Islet precursor cell (in vitro differentiated cells): ENCODE results near the gene ZNF440.
"Not testable (repeated sequence)": the region's sequence is repeated elsewhere in the genome, so short reads cannot be mapped to it uniquely, and the experiment has no call there.

Experiments
- DNase-seq: peaks from one replicate; pipeline ENCODE4 v3.0.0-alpha.2; 2018

ZNF440 gene

DNA sequence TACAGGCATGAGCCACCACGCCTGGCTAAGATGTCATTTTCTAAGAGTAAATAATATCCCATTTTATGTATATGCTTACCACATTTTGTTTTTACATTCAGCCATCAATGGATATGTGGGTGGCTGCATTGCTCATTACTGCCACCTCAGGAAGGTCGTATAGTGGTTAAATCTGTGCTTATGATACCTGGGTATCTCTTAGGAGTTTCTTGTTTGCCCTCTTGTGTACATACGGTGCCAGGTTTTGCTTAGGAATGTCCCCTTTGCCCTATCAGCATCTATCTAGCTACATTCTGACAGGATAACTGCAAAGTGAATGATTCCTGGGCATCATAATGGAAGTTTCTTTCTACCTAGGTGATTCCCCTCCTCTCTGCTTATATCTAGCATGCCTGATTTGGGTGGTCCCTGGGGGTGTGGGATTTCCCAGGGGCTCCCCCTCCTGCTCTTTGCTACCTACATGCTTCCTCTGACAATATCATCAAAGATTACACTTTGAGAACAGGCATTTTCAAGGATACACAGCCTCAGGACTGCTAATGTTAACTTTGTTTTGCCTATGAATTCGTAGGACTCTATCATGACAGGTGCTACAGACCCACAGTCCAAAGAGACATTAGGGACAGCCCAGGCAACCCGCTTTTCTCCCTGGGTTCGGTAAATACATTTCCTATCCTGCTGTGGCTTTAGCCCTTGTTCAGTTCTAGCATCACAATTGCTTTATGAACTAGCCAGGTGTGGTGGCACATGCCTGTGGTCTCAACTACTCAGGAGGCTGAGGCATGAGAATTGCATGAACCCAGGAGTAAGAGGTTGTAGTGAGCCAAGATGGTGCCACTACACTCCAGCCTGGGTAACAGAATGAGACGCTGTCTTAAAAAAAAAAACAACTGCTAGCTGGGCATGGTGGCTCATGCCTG is 15.1 kb downstream of the ZNF440 start:
- not testable (repeated sequence) for DNase-seq

DNA sequence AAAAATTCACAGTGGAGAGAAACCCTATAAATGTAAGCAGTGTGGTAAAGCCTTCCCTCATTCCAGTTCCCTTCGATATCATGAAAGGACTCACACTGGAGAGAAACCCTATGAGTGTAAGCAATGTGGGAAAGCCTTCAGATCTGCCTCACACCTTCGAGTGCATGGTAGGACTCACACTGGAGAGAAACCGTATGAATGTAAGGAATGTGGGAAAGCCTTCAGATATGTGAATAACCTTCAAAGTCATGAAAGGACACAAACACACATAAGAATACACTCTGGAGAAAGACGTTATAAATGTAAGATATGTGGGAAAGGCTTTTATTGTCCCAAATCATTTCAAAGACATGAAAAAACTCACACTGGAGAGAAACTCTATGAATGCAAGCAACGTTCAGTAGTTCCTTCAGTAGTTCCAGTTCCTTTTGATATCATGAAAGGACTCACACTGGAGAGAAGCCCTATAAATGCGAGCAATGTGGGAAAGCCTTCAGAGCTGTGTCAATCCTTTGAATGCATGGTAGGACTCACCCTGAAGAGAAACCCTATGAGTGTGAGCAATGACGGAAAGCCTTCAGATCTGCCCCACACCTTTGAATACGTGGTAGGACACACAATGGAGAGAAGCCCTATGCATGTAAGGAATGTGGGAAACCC is 18.3 kb downstream of the ZNF440 start:
- DNase-seq: no peak

- DNase-seq: no peak
Observed at GRCh38 chr19:11833541-11833940, 19.5 kb downstream of the ZNF440 start.

- DNase-seq: not testable (repeated sequence)
Observed at GRCh38 chr19:11835626-11836066, 21.6 kb downstream of the ZNF440 start.

- DNase-seq: no peak
Observed at GRCh38 chr19:11843722-11844121, 29.6 kb downstream of the ZNF440 start.

GRCh38 chr19:11847615-11848014 is 33.5 kb downstream of the ZNF440 start:
- DNase-seq: not testable (repeated sequence)

- no peak for DNase-seq
Observed at GRCh38 chr19:11848200-11848593, 34.1 kb downstream of the ZNF440 start.

DNA sequence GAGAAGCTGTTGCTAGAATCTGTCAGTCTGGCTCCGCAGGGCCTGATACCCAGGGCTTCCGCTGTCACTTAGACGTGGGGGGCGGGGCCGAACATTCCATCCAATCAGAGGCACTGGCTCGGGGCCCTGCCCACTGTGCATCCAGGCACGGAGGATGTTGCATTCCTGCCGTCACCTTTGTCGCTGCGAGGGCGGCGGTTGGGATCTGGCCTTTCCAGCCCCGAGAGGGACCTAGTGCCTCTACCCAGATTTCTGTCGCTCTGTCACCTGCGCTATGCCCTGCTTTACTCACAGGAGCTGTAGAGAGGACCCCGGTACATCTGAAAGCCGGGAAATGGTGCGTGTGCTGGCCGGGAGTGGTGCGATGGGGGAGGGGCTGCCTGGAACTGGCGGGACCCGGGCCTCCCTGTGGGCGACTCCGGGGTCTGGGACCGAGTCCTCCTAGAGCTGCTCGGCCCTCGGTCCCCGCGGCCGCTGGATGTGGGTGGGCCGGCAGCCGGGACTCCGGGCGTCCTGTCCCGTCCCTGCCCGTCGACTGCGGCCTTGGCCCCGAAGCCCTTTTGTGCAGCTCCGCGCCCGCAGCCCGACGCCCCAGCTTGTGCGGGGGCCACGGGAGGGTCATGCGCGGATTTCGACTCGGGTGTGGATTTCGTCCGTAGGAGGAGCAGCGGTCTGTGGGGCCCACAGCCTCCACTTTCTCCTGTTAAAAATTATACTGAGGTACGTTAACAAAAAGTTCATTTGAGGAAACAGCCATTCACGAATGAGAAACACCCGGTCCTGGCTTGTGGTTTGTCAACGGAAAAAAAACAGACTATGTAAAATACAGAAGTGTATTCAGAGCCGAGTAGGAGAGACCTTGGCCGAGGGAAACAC is 34.8 kb downstream of the ZNF440 start, which contains the start of gene ZNF439:
TSS of gene ZNF439 (plus strand) at position 133 of the 876 bp plus-strand sequence. CDS start at position 275, 142 bp downstream.
- DNase-seq: no peak

- not testable (repeated sequence) for DNase-seq
Observed at GRCh38 chr19:11850289-11850688, 36.2 kb downstream of the ZNF440 start.

GRCh38 chr19:11853358-11853757 is 39.3 kb downstream of the ZNF440 start:
- DNase-seq: no peak

DNA sequence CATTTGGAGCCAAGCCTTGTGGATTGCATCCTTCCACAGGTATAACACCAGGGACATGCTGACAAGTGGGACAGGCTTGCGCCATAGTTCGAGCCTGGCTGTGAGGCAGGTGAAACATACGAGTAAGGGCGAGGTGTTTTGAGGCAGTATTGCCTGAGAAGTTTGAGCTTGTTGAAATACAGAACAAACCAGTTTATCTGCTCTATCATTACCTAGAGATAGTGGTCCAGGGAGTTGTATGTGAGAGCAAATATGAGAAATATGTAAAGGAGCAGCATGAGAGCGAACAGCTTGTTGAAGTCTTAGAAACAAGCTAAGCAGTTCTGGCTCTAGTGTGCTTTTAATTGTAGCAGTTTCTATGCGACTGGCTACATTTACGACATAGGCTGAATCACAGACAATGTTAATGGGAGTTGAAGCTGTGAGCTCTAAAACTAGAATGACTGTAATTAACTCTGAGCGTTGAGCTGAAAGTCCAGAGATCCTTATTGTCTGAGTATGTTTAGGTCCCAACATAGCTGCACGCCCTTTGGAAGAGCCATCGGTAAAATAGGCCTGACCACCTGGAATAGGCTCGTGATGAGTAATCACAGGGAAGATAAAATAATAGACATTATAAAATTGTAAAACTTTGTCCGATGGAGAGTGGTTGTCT is 42.6 kb downstream of the ZNF440 start:
- DNase-seq: no peak

DNA sequence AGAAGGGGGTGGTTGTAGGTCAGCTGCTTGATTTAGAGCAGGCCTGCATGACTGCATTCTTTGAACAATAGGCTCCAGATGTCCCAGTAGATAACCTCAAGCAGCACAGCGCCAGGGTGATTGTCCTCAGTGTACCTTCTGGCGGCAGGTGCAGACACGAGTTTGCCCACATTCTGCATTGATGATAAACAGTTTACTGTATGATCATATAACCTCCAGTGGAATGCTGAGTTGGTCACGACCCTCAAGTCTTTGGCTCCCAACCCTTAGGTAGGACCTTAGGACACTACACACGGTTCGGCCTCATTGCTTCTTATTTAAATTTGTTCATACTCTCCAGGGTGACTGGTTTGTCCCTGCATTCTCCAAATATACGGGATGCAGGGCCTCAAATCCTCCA is 46.6 kb downstream of the ZNF440 start:
- no peak for DNase-seq

DNA sequence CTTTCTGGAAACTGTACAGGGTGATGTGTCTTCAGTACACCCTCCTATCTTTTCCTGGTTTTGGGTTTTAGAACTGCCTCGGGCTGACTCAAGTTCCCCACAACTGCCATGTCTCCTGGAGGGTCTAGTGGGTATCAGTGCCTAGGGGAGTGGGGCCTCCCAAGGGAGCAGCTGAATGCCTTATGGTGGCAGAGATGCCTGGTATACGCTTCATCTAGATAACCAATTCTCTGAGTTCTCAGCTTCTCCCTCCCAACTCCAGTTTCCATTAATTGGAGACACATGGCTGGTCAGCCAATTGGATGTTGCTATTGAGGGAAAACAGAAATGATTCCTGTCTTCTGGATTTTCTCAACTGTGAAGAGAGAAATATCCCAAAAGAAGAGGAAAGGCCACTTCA is 47.2 kb downstream of the ZNF440 start:
- DNase-seq: no peak

GRCh38 chr19:11867766-11868165 is 53.7 kb downstream of the ZNF440 start:
- DNase-seq: not testable (repeated sequence)

- DNase-seq: no peak
Observed at GRCh38 chr19:11868188-11868587, 54.1 kb downstream of the ZNF440 start.

- no peak for DNase-seq
Observed at GRCh38 chr19:11872624-11873023, 58.6 kb downstream of the ZNF440 start.

DNA sequence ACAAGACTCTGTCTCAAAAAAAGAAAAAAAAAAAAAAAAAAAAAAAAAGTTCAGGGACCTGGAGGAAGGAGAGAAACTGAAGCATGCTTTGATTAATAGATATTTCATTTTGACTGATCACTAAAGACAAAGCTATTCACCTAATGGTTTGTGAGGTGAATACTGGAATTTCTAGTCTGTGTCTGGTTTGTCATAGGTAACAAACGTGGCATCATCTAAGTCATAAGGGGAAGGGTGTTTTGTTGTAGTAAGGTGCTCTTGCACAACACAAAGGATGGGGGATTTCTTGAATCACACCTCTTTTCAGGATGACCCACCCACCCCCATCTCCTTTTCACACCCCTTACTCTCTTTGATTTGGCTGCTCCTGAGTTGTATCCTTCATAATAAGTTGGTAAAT is 59.7 kb downstream of the ZNF440 start:
- DNase-seq: no peak

DNA sequence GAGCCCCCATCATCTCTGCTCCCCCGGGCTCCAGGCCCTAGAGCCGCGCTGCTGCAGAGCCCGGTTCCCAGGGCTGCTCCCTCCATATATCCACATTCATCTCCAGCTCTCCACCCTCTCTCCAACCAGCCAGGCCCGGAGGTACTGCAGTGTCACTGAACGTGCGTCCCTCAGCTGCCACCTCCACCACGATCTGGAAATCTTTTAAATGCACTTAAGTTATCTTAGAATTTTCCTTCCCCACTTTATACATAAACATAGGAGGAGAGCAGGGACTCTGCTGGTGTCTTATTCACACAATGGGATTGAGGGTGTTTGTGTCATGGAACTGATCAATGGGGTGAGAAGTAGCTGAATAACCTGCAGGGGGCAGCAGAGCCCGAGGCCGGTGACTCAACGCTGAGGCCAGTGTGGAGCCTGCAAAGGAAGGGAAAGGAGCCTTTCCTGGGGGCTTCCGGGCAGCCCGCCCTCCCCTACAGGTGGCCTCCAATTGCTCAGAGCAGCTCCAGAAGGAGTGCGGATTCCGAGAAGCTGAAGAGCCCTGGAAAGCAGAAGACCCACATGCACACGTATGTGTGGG is 65.7 kb downstream of the ZNF440 start:
- DNase-seq: peak; percentile 56

- no peak for DNase-seq
Observed at GRCh38 chr19:11880598-11880997, 66.5 kb downstream of the ZNF440 start.

DNA sequence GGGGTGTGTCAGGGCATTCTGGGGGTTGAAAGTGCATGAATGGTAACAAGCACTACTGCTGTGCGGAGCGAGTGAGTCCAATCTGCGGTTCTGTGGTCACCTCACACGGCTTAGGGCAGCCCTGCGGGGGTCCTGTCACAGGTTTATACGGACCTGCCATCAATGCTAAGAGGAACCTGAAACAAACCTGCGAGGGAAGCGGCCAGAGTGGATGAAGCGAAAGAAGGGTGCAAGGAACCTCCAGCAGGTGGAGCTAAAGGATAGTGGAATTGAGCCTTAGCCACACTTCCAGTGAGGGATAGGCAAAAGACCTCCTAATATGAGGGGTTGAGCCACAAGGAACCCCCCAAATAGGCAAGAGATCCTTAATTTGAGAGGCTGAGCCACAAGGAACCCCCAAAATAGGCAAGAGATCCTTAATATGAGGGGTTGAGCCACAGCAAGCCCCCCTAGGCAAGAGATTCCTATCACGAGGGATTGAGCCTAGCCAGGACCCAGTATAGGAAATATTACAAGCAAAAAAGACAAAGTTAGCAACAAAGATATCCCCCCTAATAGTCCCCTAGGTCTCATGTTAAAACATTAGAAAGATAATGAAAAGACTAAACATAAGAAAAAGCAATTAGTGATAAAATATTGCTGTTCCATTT is 67.2 kb downstream of the ZNF440 start:
- DNase-seq: peak; percentile 76

DNA sequence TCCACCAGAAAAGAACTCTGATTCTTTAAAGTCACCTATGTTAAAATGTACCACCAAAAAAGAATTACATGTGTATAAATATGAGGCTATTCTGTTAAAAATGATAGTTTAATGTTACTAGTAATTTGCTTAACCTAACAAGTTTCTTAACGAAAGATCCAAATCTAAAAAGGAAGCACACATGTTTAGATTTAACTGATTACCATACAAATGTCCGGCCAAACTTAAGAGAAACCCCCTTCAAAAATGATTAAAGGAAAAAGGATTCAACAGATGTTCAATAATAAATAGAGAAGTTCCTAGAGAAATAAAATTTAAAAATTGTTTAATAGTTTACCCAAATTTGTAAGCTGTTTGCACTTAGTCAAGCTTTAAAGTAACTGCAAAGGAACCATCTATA is 68.5 kb downstream of the ZNF440 start:
- no peak for DNase-seq
